ENCODE measurements around the gene SLC34A2.

Gene SLC34A2

GRCh38 chr4:25725870-25726269, 70.2 kb downstream of the SLC34A2 start:
- no peak for DNase-seq (ENCODE audit: low spot score)

- no peak for DNase-seq (ENCODE audit: low spot score)
These were observed 72.3 kb downstream of the SLC34A2 start for GRCh38 chr4:25727711-25728493.

All from AG08396 (cell line).